Fibroblast of skin of left biceps (primary cell): ENCODE data around the gene LCE3B.
"Not testable (repeated sequence)": the region's sequence is repeated elsewhere in the genome, so short reads cannot be mapped to it uniquely, and the experiment has no call there.

ENCODE experiments used
- DNase-seq, 2 experiments: peaks; one replicate each; pipeline ENCODE4 v3.0.0-alpha.2; 2013; ENCODE audit warnings: low read depth in 2 of 2

LCE3B gene, protein sequence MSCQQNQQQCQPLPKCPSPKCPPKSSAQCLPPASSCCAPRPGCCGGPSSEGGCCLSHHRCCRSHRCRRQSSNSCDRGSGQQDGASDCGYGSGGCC

DNA sequence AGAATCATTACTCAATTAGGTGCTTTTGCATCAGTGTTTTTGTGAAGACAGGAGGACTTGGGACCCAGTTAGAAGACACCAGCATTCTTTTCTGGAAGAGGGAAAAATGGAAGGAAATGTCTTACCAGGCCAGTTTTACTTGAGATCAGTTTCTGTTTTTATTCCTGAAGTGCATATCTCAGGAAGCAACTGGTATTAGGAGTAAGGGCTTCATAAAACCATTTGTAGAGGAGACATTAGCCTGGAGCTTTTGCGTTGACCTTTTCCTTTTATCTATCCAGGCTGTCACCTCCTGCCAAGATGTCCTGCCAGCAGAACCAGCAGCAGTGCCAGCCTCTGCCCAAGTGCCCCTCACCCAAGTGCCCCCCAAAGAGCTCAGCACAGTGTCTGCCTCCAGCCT, at the start of gene LCE3B:
TSS of gene LCE3B (plus strand) at position 301 of the 400 bp plus-strand sequence. CDS start at position 301, 0 bp downstream.
- DNase-seq, result no peak

DNA sequence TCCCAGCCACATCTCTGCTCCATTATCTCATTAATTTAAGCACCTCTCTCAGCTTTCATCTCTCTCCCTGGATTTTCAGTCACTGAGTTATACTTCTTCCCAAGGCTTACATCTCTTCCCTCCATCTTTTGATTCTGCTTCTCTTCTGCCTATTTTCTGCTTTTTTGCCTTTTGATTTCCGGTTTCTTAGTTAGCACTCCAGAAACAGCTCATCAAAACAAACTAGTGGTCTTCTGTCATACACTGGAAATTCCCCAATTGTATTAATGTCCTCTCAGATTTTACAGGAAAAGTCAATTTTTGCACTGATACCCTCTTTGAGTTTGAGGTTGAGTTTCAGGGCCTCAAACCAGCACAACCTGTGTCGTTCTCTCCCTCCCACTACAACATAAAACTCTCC, 48.5 kb upstream of the LCE3B start:
- DNase-seq, result no peak

GRCh38 chr1:152565535-152566215, 47.9 kb upstream of the LCE3B start:
- no peak for DNase-seq

GRCh38 chr1:152566681-152567080, 46.9 kb upstream of the LCE3B start, which contains the start of gene LCE3E:
Gene LCE3E, minus strand, starts transcription at chr1:152566780. Its CDS starts 572 bp downstream, at chr1:152566208.
- DNase-seq, result no peak

- DNase-seq, result no peak
Measured at GRCh38 chr1:152577168-152577567, 36.4 kb upstream of the LCE3B start.

DNA sequence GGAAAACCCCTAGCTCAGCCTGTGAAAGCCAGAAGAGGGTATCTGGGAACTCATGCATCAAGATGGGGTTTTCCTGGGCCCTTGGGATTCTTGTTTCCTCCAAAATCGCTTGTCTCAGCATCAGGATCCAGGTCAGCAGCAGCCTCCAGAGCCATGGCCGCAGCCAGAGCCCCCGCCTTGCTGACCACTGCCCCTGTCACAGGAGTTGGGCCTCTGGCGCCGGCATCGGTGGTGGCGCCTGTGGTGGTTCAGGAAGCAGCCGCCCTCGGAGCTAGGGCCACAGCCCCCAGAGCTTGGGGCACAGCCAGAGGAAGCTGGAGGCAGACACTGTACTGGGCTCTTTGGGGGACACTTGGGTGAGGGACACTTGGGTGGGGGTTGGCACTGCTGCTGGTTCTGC, 34.1 kb upstream of the LCE3B start:
- not testable (repeated sequence) for DNase-seq

DNA sequence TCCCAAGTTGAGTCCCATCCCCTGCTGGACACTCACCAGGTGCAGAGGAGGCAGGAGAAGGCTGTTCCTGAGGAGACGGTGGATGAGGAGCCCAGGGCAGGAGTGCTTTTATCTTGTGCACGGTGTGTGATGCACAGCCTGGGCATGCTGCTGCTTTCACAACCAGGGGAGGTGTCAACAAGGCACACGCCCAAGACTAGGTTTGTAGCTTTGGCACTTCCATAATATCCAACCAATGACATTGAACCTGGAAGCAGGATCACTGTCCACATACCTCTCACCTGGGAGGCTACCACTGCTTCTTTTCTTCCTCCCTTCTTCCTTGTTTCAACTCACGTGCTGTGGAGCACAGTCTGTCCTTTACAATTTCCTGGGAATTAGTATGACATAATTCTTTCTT, 33.2 kb upstream of the LCE3B start, which contains the start of gene LCE3D:
TSS of gene LCE3D (minus strand) at position 84 of the 400 bp plus-strand sequence. CDS start 580 bp downstream, outside the sequence.
- DNase-seq, result no peak

DNA sequence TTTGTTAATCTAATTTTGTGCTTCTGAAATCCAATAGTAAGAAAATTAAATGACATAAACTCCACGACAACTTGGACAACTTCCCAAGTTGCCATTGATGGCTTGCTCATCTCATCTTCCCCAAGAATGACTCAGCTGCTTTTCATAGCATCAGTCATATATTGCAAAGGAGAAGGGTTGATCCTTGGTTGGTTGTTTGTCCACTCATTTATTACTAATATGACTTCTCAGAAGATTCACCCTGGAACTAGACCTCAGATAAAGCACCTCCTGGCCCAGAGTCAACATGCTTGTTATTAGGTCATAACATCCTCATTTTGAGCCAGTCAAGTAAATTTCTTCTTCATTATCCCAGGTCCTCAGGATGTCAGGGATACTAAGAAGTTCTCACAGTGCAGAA, 31.0 kb upstream of the LCE3B start:
- DNase-seq, result no peak

- DNase-seq, result no peak
Measured at GRCh38 chr1:152585586-152585985, 28.0 kb upstream of the LCE3B start.

DNA sequence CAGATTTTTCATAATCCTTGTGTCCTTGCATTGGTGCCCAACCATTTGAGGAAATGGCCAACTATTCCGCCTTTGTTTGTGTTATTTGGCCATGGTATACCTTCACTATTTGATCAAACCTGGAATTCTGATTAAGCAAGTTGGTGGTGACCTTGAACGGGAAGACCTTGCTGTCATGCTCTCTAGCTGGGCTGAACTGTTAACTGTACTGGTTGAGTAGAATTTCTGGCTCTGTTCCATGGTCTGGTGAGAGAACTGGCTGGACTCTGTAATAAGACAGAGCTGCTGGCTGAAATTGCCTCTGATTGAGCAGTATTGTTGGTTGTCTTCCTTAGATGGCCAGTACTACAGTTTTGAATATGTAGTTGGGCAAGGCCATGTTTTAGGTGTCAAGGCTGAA, 16.6 kb upstream of the LCE3B start:
- no peak for DNase-seq

DNA sequence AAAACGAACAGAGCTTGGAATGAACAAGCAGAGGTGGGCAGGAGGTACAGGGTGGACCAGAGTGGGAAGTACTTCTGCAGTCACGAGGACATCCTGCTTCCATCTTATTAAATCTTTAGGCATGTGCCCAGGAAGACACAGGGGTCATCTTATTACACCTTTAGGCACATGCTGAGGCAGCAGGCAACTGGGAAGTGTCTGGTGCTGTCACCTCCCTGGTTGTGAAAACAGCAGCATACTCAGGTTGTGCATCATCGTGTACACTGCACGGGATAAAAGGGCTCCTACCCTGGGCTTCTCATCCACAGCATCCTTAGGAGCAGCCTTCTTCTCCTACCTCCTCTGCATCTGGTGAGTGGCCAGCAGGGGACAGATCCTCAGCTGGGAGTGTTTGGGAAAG, 13.7 kb upstream of the LCE3B start, which contains the start of gene LCE3C:
TSS of gene LCE3C (plus strand) at position 301 of the 400 bp plus-strand sequence. CDS start 498 bp downstream, outside the sequence.
- DNase-seq, result no peak

DNA sequence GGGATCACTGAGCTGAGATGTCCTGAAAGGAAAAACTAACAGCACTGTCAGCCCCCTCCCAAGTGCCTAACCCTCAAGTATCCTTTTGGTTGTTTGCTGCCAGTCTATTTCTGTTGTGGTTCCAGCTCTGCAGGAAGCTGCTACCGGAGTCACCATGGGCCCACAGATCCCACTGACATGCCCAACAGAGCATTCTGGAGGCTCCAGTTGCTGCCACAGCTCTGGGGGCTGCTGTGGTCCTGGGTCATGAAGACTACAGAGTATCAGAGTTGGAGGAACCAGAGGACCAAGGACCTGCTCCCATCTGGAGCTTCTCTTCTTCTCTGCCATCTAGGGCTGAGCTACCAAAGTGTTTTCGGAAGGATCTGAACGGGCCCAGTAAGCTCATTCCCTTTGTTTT, 8.4 kb downstream of the LCE3B start:
- no peak for DNase-seq

DNA sequence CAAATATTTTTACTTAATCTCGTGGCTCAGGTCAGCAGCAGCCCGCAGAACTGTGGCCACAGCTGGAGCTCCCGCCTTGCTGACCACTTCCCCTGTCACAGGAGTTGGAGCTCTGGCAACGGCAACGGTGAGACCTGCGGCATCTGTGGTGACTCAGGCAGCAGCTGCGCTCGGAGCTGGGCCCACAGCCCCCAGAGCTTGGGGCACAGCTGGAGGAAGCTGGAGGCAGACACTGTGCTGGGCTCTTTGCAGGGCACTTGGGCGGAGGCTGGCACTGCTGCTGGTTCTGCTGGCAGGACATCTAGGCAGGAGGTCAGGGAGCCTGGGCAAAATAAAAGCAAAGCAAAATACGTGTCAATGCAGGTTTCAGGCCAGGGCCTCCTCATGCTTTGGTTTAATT, 9.2 kb downstream of the LCE3B start, which contains the start of gene LCE3A:
TSS of gene LCE3A (minus strand) at position 301 of the 400 bp plus-strand sequence. CDS start at position 301, 0 bp downstream.
- DNase-seq, result no peak

DNA sequence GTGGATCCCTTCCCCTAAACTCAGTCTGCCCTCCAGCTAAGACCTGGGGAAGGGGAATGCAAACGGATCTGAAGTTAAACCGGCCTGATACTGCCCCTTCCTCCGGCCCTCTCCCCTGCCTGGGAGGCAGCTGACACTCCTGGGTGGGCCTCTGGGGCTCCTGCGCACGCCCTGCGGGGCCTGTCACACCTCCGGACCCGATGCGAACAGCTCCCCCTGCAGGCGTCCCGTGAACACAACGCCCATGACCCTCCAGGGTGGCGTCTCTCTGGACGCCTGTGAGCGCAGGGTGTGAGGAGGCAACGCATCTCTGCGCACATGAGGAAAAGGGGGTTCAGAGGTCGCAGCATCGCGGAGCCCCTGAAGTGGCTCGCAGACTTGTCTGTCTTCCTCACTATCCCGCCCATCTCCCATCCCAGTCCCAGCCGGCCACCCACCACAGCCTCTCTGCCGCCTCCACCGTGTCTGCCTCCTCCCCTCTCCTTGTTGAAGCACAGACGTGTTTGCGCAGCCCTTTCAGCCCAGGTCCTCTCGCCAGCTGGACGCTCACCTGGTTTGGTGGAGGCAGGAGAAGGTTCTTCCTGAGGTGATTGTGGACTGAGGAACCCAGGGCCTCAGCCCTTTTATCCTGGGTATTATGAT, 9.7 kb downstream of the LCE3B start:
- no peak for DNase-seq

- DNase-seq, result no peak
Measured at GRCh38 chr1:152626744-152627143, 13.1 kb downstream of the LCE3B start.

DNA sequence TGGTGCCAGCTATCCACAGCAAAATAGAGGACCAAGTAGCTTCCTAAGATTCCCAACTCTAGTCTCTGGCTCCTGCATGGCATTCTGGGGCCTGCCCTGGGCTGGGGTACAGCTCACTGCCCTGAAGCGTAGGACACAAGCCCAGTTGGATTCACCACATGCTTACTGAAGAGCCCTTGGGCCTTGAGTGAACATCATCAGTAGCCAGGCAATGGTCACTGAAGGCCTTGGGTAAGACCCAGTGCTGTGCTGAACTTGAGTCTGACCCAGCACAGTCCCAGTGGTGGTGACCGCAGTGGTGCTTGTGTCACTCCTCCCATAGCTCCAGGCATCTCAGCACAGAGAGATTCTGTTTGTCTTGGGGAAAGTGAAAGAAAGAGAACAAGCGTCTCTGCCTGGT, 17.0 kb downstream of the LCE3B start:
- DNase-seq, result no peak

DNA sequence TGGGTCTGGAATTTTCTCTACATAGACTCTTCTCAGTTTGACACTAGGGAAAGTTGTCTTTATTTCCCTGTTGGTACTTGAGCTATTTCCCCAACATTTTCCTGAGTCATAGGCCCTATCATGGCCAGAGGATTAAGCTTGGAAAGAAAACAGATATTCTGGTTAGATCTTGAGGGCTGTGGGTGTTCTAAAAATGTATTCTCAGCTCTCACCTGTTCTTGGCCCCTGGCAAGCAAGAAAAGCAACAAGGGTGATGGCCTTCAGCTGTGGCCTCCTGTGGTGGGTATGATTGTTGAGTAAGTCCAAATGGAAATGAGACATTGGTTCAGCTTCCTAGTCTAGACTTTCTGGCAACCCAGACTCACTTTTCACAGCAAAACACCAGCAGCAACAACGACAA, 26.7 kb downstream of the LCE3B start:
- no peak for DNase-seq

- DNase-seq, result no peak
Measured at GRCh38 chr1:152643945-152644344, 30.3 kb downstream of the LCE3B start.

DNA sequence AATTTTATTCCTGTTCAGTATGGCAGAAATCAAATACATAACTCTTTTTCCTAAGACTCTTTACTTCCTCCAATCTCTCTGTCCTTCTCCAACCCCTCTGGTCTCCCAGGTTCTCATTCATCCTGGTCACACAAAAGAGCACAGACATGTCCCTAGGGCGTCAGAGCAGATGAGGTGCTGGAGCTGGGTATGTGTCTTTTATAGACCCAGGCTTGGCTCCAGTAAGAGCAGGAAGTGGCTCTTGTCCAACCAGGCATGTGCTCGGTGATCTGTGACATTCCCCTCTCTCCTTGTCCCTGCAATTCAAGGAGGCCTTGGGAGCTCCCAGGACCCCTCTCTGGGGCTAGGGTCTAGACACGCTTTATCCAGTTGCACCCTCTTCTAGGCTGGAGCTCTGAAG, 31.5 kb downstream of the LCE3B start:
- no peak for DNase-seq

DNA sequence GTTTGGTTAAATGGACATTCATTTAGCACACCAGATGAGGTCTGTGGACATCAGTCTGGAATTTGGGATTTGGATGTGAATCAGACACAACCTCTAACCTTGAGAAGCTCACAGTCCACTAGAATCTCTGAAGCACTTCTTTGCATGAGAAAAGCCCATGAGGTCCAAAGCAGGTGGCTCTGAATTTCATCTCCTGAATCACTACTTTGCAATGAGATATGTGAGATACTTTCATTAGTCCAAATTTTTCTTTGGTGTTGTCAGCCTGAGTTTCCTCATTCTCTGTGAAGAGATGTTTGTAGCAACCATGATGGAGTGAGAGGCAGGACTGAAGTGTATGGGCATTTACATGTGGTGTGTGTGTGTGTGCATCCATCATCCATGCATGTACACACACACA, 33.0 kb downstream of the LCE3B start:
- DNase-seq, result no peak

GRCh38 chr1:152654110-152654509, 40.5 kb downstream of the LCE3B start:
- peak in 1 of 2 experiments; percentile 5 for DNase-seq

DNA sequence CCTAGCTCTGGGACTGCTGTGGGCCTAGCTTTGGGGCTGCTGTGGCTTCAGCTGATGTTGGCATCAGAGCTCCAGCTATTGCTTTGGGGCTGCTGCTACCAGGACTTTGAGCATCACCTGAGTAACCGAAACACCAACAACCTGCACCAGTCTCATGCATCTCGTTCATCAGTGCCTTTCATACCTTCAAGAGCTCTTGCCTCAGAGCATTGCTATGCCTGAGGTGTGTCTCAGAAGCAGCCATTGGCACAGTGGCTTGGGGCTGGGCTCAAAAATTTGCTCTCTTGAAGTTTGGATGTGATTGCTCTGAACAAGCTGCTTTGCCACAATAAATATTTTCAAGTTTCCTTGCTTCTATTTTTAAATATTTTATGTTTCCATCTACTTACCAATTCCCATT, 42.8 kb downstream of the LCE3B start:
- DNase-seq, result no peak

DNA sequence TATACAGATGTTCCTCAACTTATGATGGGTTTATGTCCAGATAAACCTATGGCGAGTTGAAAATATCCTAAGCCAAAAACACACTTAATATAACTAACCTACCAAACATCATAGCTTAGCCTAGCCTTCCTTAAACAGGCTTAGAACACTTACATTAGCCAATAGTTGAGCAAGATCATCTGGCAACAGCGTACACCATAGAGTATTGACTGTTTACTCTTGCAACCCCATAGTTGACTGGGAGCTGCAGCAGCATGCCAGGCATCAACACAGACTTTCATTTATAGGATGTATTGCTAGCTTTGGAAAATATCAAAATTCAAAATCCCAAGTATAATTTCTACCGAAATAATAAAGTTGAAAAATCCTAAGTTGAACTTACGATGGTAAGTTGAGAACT, 44.1 kb downstream of the LCE3B start:
- DNase-seq, result no peak
